HG03469 (cell line): ENCODE results near the gene CDC42SE2.
"Not testable (repeated sequence)": the region's sequence is repeated elsewhere in the genome, so short reads cannot be mapped to it uniquely, and the experiment has no call there.

ENCODE experiments used
- ATAC-seq: cut with Tn5 transposase; IDR thresholded peaks from one replicate; pipeline ENCODE4 v1.9.1; 2021; ENCODE audit warnings: mild to moderate bottlenecking, moderate library complexity, moderate number of reproducible peaks; ENCODE audit not compliant: unreplicated experiment

The CDC42SE2 gene

GRCh38 chr5:131316822-131317221 is 53.0 kb downstream of the CDC42SE2 start:
- ATAC-seq, result no peak

- no peak for ATAC-seq
Observed at GRCh38 chr5:131318455-131318854, 54.6 kb downstream of the CDC42SE2 start.

GRCh38 chr5:131321066-131321465 is 57.2 kb downstream of the CDC42SE2 start:
- no peak for ATAC-seq

- no peak for ATAC-seq
Observed at GRCh38 chr5:131322926-131323325, 59.1 kb downstream of the CDC42SE2 start.

GRCh38 chr5:131323378-131323777 is 59.5 kb downstream of the CDC42SE2 start:
- no peak for ATAC-seq

GRCh38 chr5:131324303-131324702 is 60.5 kb downstream of the CDC42SE2 start:
- no peak for ATAC-seq

GRCh38 chr5:131328536-131329285 is 64.9 kb downstream of the CDC42SE2 start:
- ATAC-seq, result no peak

- no peak for ATAC-seq
Observed at GRCh38 chr5:131329286-131329560, 65.4 kb downstream of the CDC42SE2 start.

- no peak for ATAC-seq
Observed at GRCh38 chr5:131330031-131330430, 66.2 kb downstream of the CDC42SE2 start.

- ATAC-seq, result not testable (repeated sequence)
Observed at GRCh38 chr5:131335756-131336155, 71.9 kb downstream of the CDC42SE2 start.

- not testable (repeated sequence) for ATAC-seq
Observed at GRCh38 chr5:131336801-131337200, 72.9 kb downstream of the CDC42SE2 start.

GRCh38 chr5:131337240-131338050 is 73.6 kb downstream of the CDC42SE2 start:
- ATAC-seq, result not testable (repeated sequence)

- ATAC-seq, result no peak
Observed at GRCh38 chr5:131338051-131338453, 74.2 kb downstream of the CDC42SE2 start.

- ATAC-seq, result not testable (repeated sequence)
Observed at GRCh38 chr5:131344288-131344687, 80.4 kb downstream of the CDC42SE2 start.

GRCh38 chr5:131346204-131346603 is 82.4 kb downstream of the CDC42SE2 start:
- ATAC-seq, result not testable (repeated sequence)

- ATAC-seq, result no peak
Observed at GRCh38 chr5:131353991-131354390, 90.1 kb downstream of the CDC42SE2 start.

GRCh38 chr5:131355971-131356528 is 92.2 kb downstream of the CDC42SE2 start:
- peak; percentile 44 for ATAC-seq

- ATAC-seq, result no peak
Observed at GRCh38 chr5:131356619-131357018, 92.8 kb downstream of the CDC42SE2 start.

GRCh38 chr5:131357739-131358561 is 94.1 kb downstream of the CDC42SE2 start:
- ATAC-seq, result peak; percentile 36

- ATAC-seq, result no peak
Observed at GRCh38 chr5:131361677-131362315, 97.9 kb downstream of the CDC42SE2 start.
